Uterus (tissue), 2 donors: ENCODE data around the gene IRF2.

Source experiments
- CTCF ChIP-seq, 4 experiments: fragments of 200-600 bp in 2 of 4; fragments of 450-650 bp in 2 of 4; sonication (generic) in 2 of 4; IDR thresholded peaks; one replicate each; pipeline ENCODE4 v1.5.1; 2016 to 2019; ENCODE audit warnings: antibody characterized with exemption in 4 of 4, mild to moderate bottlenecking in 2 of 4, moderate library complexity in 1 of 4
- POLR2A ChIP-seq, 2 donors: fragments of 450-650 bp; IDR thresholded peaks; one replicate each; pipeline ENCODE4 v1.6.1; 2016; ENCODE audit warnings: antibody characterized with exemption in 2 of 2, mild to moderate bottlenecking in 1 of 2, moderate library complexity in 1 of 2

DNA sequence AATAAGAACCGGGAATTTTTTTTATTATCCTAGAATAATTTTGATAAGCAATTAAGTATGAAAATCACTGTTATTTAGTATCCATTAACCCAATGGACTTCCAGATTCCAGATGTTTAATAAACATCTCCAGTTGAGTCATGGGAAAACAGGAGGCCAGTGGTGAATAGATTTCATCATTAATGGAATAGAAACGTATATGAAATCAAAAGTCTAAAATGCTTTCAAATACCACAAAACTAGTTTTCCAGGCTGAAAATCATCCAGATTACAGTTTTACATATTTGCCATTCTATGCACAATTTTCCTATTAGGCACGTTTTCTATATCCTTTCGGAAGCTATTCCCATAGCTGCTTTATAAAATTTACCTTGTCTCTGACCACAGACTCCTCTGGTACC lies 35.0 kb downstream of the IRF2 start:
- TF ChIP-seq CTCF (IDR thresholded peaks at IDR 0.05) (no peak), POLR2A (IDR thresholded peaks at IDR 0.05) (no peak)
